ENCODE measurements around the gene ASTN2.

ASTN2 gene

DNA sequence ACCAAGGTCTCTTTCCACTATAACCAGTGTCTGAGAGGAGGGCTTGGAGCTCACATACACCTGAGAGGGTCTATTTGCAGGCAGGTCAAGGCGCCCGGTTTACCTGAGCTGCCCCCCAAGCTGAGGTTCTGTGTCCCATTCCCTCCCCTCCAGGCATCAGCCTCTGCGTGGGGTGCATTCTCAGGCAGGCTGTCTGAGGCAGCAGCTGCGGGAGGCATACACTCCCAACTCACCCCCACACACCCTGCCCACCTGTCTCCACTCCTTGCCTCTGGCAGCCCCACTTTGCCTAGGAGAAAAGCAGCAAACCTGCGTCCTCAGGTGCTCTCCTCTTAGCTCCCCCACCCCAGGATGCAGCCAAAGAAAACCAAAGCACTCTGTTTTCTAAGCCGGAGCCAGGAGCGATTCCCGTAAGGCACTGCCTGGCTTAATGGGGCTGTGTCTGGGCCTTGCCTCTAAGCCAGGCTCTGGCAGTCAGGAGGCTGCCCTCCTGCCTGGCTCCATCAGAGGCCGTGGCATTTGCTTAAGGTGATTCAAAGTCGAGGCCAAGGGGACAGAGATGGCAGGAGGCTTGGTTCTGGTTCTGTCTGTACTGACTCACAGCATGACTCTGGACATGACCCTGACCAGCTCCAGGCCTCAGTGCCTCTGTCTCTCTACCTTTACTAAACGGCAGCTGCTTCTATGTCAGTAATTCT is 867.0 kb downstream of the ASTN2 start:
- no peak for DNase-seq

DNA sequence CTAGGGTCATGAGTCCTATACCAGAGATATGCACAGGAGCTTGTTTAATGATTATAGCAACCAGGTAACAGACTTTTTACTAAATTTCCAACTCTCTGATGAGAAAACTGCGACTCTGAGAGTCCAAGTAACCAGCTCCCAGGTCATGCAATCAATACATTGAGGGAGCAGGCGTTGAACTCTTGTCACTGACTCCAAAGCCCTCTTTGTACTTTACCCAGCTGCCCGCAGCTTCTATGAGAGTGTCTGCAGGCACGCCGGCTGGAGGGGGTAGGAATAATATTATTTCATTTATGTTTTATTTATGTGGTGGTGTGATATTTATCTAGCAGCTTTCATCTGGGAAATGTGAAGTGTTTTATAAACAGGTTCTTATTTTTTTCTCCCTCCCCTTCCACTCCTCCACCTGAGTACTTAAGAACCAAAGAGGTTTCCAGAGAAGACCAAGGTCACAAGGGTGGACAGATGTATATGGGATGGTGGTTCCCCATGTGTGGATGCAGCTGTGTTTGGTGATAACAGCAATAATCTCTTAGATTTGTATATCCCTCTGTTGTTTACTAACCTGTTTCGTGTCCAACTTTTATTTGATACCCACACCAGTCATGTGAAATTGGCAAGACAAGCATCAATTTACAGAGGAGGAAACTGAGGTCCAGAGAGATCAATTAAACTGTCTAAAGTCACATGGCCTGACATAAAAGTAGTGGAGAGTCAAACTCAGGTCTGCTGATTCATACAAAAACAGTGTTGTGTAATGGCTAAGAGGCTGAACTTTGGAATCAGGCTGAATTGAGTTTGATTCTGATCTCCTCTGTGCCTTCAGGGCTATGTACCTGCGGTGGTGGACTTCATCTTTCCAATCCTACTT is 867.9 kb downstream of the ASTN2 start:
- DNase-seq = no peak

- DNase-seq = no peak
Observed at GRCh38 chr9:116544896-116545295, 870.0 kb downstream of the ASTN2 start.

DNA sequence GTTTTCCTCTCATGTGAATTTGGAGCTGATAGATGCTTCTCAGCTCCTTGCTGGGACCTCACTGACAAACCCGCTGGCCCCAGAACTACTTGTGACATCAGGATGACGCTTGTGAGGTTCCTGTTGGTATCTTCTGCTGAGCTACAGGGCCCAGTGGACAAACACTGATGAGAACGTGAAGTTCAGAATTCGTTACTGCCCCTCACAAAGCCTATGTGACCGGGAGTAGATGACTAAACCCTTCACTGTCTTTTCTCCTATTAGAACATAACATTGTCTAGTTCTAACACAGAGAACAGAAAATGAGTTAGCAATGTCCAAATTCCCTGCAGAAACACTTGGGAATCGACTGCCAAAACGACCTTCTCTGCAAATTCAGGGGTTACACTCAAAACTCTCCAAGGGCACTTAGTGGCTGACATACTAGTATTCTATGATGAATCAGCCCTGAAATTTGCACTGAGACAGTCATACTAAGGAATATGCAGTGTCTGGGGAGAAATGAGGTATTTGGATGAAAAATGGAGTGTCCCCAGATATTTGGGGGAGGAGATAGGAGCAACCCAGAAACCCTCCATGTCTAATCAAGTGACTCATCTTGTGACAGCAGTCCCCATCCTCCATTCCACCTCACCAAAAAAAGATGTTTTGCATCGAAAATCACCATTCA is 871.0 kb downstream of the ASTN2 start:
- DNase-seq = no peak

GRCh38 chr9:116541402-116541801 is 873.5 kb downstream of the ASTN2 start:
- DNase-seq = no peak

- DNase-seq = no peak
Observed at GRCh38 chr9:116539549-116539948, 875.3 kb downstream of the ASTN2 start.

DNA sequence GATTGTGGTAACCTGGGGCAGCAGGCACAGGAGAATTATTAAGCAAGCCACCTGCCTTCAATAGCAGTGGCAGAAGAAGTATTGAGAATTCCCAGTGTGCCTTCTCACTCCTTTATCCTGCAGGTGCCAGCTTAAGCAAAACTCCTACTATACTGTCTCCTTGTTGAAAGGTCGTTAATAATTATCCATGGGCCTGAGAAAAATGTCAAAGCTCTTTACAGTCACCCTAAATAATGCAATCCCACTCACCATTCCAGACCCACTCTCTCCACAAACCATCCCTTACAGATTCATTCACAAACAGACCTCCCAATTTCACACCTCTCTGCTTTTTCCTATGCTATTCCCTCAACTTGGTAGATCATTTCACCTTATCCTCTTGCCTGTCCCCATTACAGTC is 889.2 kb downstream of the ASTN2 start:
- no peak for DNase-seq

DNA sequence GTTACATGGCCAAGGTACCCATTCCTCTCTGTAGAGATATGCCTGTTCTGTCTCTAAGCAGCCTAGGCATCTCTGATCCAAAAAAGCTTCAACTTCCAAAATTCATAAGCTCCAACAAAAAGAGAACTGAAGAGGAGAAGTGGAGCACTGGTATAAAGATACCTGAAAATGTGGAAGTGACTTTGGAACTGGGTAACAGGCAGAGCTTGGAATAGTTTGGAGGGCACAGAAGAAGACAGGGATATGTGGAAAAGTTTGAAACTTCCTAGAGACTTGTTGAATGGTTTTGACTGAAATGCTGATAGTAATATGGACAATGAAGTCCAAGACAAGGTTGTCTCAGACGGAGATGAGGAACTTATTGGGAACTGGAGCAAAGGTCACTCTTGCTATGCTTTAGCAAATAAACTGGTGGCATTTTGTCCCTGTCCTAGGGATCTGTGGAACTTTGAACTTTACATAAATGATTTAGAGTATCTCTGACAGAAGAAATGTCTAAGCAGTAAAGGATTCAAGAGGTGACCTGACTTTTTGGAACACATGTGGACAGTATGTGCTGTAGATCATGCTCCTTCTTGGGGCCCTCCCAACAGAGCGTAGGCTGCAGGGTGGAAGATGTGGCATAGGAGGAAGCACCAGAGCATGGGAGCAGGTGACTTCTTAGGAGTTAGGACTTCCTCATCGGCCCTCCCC is 889.9 kb downstream of the ASTN2 start:
- no peak for DNase-seq

- DNase-seq = no peak
Observed at GRCh38 chr9:116520218-116520617, 894.6 kb downstream of the ASTN2 start.

DNA sequence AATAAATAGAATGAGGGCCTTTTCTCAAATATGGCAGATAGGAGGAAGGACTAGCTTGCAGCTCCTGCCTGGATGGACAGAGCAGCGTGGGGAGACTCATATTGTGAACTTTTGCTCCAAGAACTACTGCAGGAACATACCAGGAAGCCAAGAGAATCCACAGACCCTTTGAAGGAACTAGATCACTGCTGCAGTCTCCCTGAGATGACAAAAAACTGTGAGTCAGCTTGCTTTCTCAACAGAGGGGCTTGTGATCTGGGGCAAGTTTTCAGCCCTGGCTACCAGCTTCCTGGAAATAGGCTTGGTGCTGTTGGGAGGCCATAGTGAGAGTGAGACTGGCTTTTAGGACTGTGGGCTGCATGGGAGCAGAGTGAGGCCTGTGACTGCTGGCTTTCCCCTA is 898.4 kb downstream of the ASTN2 start:
- no peak for DNase-seq

- no peak for DNase-seq
Observed at GRCh38 chr9:116515541-116515940, 899.3 kb downstream of the ASTN2 start.

DNA sequence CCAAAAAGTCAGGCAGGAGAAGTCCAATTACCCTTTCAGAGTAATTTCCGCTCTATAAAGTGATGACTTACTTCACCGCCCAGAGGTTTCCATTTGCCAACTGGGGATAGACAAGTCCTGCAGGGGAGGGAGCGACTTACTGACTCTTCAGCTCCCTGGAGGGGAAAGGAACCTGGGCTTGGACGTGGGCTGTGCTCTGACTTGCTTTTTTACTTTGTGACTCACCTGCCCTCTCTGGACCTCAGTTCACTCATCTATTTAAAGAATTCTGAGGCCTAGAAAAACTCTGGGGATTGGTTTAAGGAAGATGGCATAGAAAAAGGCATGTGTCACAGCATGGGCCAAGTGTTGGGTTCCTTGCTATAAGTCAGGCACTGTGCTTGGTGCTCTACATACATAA is 908.2 kb downstream of the ASTN2 start:
- no peak for DNase-seq

DNA sequence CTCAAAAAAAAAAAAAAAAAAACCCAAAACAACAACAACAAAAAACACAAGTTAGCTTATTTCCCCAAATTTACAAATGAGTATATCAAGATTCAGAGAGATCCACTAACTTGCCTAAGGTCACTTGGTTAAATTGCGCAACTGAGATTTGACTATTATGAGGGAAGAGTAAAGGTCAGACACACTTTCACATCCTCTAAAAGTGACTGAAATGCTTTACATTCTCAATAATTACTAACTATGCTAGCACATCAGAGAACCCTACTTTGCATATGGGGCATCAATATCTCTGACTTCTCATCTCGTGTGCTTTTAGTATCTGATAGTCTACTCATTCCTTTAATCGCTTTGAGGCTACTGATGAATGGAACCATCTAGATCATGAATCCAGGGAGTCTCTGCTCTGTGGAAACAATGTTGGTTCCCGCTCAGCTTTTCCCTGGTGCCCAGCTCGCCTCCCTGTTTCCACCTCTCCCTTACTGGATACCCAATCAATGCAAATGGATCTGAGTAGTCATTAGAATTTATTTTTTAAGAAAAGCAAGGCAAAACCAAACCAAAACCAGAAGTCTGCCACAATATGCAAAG is 909.9 kb downstream of the ASTN2 start:
- no peak for DNase-seq

DNA sequence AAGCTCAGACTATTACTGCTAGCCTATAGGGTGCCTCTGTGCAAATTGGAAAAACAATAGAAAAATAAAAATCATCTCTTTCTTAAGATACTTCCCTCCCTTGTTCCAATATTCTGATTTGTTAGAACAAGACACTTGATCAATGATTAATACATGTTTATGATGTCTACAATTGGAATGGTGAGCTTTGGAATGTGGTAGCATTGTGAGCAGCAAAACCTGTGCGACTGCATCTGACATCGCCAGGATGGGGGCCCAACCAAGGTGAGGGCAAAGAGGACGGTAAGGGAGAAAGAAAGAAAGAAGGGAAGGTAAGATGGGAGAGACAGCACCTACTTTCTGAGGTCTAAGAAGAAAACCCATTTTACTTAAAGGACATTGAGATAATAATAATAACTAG is 910.8 kb downstream of the ASTN2 start:
- DNase-seq = no peak

DNA sequence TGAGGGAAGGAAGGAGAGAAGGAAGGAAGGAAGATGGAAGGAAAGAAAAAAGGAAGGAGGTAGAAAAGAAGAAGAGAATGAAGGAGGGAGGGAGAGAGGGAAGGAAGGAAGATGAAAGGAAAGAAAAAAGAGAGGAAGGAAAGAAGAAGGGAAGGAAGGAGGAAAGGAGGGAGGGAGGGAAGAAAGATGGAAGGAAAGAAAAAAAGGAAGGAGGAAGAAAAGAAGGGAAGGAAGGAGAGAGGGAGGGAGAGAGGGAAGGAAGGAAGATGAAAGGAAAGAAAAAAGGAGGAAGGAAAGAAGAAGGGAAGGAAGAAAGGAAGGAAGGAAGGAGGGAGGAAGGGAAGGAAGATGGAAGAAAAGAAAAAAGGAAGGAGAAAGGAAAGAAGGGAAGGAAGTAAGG is 912.1 kb downstream of the ASTN2 start:
- DNase-seq = no peak

DNA sequence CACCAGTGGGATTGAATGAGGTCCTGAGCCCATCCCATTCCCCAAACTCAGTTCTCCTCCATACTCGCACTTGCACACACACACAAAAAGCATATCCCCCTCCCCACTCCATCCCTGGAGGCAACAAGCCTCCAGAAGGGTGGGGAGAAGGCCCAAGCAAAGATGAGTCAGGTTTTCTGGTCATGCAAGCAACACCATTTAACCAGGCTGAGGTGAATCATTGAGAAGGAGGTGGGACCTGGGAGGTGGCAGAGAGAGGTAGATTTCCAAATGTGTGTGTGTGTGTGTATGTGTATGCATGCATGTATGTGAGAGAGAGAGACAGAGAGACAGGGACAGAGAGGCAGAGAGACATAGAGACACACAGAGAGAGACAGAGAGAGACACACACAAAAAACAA is 913.0 kb downstream of the ASTN2 start:
- no peak for DNase-seq

DNA sequence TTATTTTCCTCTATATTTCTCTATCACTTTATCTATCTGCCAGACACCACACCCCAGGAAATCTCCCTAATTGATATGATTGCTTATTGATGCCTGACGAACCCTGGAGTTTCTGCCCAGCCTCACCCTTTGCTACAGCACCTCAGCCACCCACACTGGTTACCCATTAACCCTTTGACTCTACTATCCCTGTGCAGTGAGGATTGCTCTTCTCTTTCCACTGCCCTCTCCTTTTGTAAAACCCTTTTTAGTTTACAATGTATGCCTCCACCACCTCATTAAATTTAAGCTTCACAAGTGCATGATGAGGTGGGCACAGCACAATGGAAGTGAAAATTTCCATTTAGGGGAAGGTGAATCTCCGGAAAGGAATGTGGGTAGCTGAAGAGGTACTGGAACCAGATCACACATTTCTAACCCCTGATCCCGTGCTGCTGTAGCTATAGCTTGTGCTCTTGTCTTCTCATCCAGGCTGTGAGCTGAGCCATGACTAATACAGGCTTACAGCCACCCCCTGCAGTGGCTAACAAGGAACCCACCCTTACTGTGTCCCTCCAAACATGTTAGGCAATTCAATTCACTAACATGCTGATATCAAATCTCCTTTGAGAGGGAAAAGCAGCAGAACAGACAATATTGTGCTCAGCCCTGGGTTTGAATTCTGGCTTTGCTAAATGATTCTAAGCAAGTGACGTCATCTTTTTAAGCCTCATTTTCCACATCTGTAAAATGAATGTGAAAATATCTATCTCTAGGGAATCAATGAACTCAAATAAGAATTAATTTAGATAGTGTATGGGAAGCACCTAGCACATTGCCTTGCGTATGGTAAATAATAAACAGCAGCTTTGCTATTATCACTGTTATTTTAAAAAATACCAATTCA is 914.6 kb downstream of the ASTN2 start:
- DNase-seq = no peak

DNA sequence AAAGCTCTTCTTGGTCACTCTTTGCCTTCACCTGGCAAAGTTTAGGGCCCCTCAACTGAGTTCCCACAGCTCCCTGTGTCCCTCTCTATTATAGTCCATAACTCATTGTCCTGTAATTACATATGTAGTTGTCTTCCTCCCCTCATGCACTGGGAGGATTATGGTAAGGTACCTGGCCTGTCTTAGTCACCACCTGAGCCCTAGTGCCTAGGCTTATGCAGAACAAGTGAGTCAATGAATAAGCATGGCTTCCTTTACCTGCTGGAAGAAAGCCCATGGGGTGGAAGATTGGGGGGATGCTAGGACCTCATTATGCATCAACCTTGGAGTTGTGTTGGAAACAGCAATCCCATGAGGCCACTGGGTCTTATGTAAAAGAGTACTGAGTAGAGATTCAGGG is 915.4 kb downstream of the ASTN2 start:
- DNase-seq = no peak

DNA sequence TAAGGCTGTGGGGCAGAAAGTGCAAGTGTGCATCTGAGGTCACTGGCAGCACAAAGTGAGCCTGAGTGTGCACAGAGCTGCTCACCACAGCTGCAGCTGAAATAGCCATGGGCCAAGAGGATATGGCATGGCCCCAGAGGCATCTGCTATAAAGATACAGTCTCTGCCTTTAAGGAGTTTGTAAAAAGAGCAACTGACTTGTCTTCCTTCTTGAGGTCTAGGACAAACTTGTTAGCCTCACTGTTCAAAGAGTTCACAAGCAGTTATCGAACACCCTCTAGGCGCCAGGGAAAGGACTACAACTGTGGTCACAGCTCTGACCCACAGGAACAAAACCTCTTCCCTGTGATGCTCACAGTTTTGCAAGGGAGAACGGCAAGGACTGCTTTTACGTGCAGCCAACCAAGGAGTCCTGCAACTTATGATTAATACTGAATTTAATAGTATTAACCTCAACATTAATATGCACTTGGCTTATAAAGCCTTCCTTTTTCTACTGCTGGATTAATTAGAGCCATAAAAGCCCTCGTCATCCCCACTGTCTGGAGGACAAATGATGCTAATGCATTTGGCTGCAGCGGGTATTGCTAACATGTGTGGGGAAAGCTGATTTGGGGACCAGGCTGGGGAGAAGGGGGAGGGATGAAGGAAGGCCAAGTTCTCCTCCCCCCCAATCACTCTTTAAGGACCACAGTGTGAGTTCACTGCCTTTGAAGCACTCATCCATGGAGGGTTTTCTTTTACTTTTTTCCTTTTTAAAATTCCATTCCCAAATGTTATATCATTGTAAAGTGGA is 917.6 kb downstream of the ASTN2 start:
- DNase-seq = no peak

DNA sequence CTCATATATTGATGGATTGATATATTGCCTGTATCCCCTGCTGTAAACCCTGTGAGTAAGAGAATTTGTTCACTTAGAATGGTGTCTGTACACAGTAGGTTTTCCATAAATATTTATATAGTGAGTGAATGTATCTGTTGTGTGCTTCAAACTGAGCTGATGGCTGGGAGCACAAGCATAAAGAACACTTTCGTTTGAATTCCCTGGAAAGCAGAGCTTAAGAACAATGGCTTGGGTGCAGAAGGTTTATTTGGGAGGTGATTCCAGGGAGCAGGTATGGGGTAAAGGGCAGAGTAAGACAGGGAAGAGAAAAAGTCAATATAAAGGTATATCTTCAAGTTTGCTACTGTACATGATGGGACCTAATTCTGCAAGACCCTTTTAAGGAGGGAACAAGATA is 918.7 kb downstream of the ASTN2 start:
- DNase-seq = no peak

- no peak for DNase-seq
Observed at GRCh38 chr9:116495725-116496124, 919.1 kb downstream of the ASTN2 start.
